Measurements from ENCODE around the gene ZNF536. TPM values are rescaled to one million over a fixed set of nuclear protein-coding genes. Genes with fewer than 3 reads are reported as not detected.
A peak's percentile ranks its signal among the peaks of the same experiment; 100 is the strongest.

The ZNF536 gene
- total RNA-seq, 1 donor from 2014 or later = 24.9 TPM

GRCh38 chr19:30556230-30556711 lies 184.1 kb downstream of the ZNF536 start:
- no peaks in the 10 kb centered on the region for H3K36me3 Mint-ChIP-seq (ENCODE audit: unreplicated experiment)
- peaks cover 1% of the 10 kb centered on the region for H3K27me3 Mint-ChIP-seq (ENCODE audit: unreplicated experiment)
- no peak overlapping the region for H3K27ac Mint-ChIP-seq (ENCODE audit: unreplicated experiment)
- DNase-seq = peak; percentile 38
- H3K4me1 Mint-ChIP-seq (ENCODE audit: low read depth, unreplicated experiment) = peaks cover 15% of the 10 kb centered on the region
- H3K4me3 Mint-ChIP-seq (ENCODE audit: unreplicated experiment) = no peak overlapping the region
- TF ChIP-seq, protein P1, sequence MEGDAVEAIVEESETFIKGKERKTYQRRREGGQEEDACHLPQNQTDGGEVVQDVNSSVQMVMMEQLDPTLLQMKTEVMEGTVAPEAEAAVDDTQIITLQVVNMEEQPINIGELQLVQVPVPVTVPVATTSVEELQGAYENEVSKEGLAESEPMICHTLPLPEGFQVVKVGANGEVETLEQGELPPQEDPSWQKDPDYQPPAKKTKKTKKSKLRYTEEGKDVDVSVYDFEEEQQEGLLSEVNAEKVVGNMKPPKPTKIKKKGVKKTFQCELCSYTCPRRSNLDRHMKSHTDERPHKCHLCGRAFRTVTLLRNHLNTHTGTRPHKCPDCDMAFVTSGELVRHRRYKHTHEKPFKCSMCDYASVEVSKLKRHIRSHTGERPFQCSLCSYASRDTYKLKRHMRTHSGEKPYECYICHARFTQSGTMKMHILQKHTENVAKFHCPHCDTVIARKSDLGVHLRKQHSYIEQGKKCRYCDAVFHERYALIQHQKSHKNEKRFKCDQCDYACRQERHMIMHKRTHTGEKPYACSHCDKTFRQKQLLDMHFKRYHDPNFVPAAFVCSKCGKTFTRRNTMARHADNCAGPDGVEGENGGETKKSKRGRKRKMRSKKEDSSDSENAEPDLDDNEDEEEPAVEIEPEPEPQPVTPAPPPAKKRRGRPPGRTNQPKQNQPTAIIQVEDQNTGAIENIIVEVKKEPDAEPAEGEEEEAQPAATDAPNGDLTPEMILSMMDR (IDR thresholded peaks at IDR 0.05; ENCODE audit: partially characterized antibody, unreplicated experiment) = no peak
- H3K9me3 Mint-ChIP-seq (ENCODE audit: unreplicated experiment) = no peaks in the 10 kb centered on the region

- Mint-ChIP-seq H3K27me3 (ENCODE audit: unreplicated experiment) (peaks cover 1% of the 10 kb centered on the region), H3K4me1 (ENCODE audit: low read depth, unreplicated experiment) (peaks cover 15% of the 10 kb centered on the region), H3K36me3 (ENCODE audit: unreplicated experiment) (no peaks in the 10 kb centered on the region), H3K9me3 (ENCODE audit: unreplicated experiment) (no peaks in the 10 kb centered on the region), H3K27ac (ENCODE audit: unreplicated experiment) (no peak overlapping the region), H3K4me3 (ENCODE audit: unreplicated experiment) (no peak overlapping the region)
- no peak for DNase-seq
- TF ChIP-seq, protein P1 (IDR thresholded peaks at IDR 0.05; ENCODE audit: partially characterized antibody, unreplicated experiment) = no peak
Measured at GRCh38 chr19:30557212-30557611, 185.0 kb downstream of the ZNF536 start.

GRCh38 chr19:30557927-30558557 lies 185.9 kb downstream of the ZNF536 start:
- TF ChIP-seq, protein P1 (IDR thresholded peaks at IDR 0.05; ENCODE audit: partially characterized antibody, unreplicated experiment) = no peak
- Mint-ChIP-seq H3K36me3 (ENCODE audit: unreplicated experiment) (no peaks in the 10 kb centered on the region), H3K9me3 (ENCODE audit: unreplicated experiment) (no peaks in the 10 kb centered on the region), H3K4me1 (ENCODE audit: low read depth, unreplicated experiment) (peaks cover 15% of the 10 kb centered on the region), H3K4me3 (ENCODE audit: unreplicated experiment) (no peak overlapping the region), H3K27ac (ENCODE audit: unreplicated experiment) (no peak overlapping the region), H3K27me3 (ENCODE audit: unreplicated experiment) (peaks cover 1% of the 10 kb centered on the region)
- DNase-seq = no peak

GRCh38 chr19:30558793-30559192 lies 186.6 kb downstream of the ZNF536 start:
- H3K4me3 Mint-ChIP-seq (ENCODE audit: unreplicated experiment) = no peak overlapping the region
- peaks cover 4% of the 10 kb centered on the region for H3K27me3 Mint-ChIP-seq (ENCODE audit: unreplicated experiment)
- no peaks in the 10 kb centered on the region for H3K9me3 Mint-ChIP-seq (ENCODE audit: unreplicated experiment)
- peaks cover 15% of the 10 kb centered on the region for H3K4me1 Mint-ChIP-seq (ENCODE audit: low read depth, unreplicated experiment)
- DNase-seq = no peak
- no peaks in the 10 kb centered on the region for H3K36me3 Mint-ChIP-seq (ENCODE audit: unreplicated experiment)
- TF ChIP-seq, protein P1 (IDR thresholded peaks at IDR 0.05; ENCODE audit: partially characterized antibody, unreplicated experiment) = no peak
- no peak overlapping the region for H3K27ac Mint-ChIP-seq (ENCODE audit: unreplicated experiment)

GRCh38 chr19:30559446-30559845 lies 187.3 kb downstream of the ZNF536 start:
- no peak overlapping the region for H3K27ac Mint-ChIP-seq (ENCODE audit: unreplicated experiment)
- peaks cover 7% of the 10 kb centered on the region for H3K27me3 Mint-ChIP-seq (ENCODE audit: unreplicated experiment)

More at GRCh38 chr19:30559446-30559845, 187.3 kb downstream of the ZNF536 start:
- TF ChIP-seq, protein P1 (IDR thresholded peaks at IDR 0.05; ENCODE audit: partially characterized antibody, unreplicated experiment) = no peak
- H3K9me3 Mint-ChIP-seq (ENCODE audit: unreplicated experiment) = peaks cover 4% of the 10 kb centered on the region
- H3K36me3 Mint-ChIP-seq (ENCODE audit: unreplicated experiment) = no peaks in the 10 kb centered on the region
- H3K4me3 Mint-ChIP-seq (ENCODE audit: unreplicated experiment) = no peak overlapping the region
- DNase-seq = no peak
- peaks cover 15% of the 10 kb centered on the region for H3K4me1 Mint-ChIP-seq (ENCODE audit: low read depth, unreplicated experiment)
